PFSK-1 (cell line): ENCODE results near the gene TDG.

Experiments
- FOXP2 ChIP-seq: optimal IDR thresholded peaks from 2 replicates; pipeline ENCODE3; 2011; ENCODE audit warnings: borderline replicate concordance, control low read depth, inconsistent platforms; ENCODE audit not compliant: insufficient read depth; ENCODE audit errors: extremely low read length, extremely low read depth
- POLR2AphosphoS5 ChIP-seq: IDR thresholded peaks from 2 replicates; pipeline ENCODE4 v1.6.1; 2012; ENCODE audit warnings: low read depth, mild to moderate bottlenecking, control low read depth, low read length, moderate library complexity
- REST ChIP-seq, 2 experiments: IDR thresholded peaks; 2 replicates each; pipeline versions ENCODE4 v1.6.1 to v1.8.0; 2011 to 2012; ENCODE audit warnings: low read depth in 2 of 2, low read length in 2 of 2, control low read depth in 1 of 2, inconsistent platforms in 1 of 2, mild to moderate bottlenecking in 1 of 2, moderate library complexity in 1 of 2; ENCODE audit not compliant: insufficient read depth in 1 of 2
- SIN3A ChIP-seq: IDR thresholded peaks from 2 replicates; pipeline ENCODE4 v1.6.1; 2012; ENCODE audit warnings: mild to moderate bottlenecking, low read length, moderate library complexity, borderline replicate concordance; ENCODE audit not compliant: insufficient read depth
- TAF1 ChIP-seq: IDR thresholded peaks from 2 replicates; pipeline ENCODE4 v1.6.1; 2012; ENCODE audit warnings: low read length, control low read depth, borderline replicate concordance; ENCODE audit not compliant: insufficient read depth

Gene TDG

GRCh38 chr12:103973909-103974308 is 8.2 kb downstream of the TDG start:
- TF ChIP-seq FOXP2 (no peak), REST (IDR thresholded peaks at IDR 0.05; ENCODE audit: insufficient read depth in 1 of 2, low read depth in 2 of 2, low read length in 2 of 2) (no peak), POLR2AphosphoS5 (no peak), SIN3A (no peak), TAF1 (no peak)

- TF ChIP-seq REST (IDR thresholded peaks at IDR 0.05; ENCODE audit: insufficient read depth in 1 of 2, low read depth in 2 of 2, low read length in 2 of 2) (no peak), SIN3A (no peak), FOXP2 (no peak), POLR2AphosphoS5 (no peak), TAF1 (no peak)
Observed at GRCh38 chr12:103975368-103975767, 9.7 kb downstream of the TDG start.

GRCh38 chr12:103978384-103978982 is 12.8 kb downstream of the TDG start:
- TF ChIP-seq REST (IDR thresholded peaks at IDR 0.05; ENCODE audit: insufficient read depth in 1 of 2, low read depth in 2 of 2, low read length in 2 of 2): no peak
- TF ChIP-seq POLR2AphosphoS5: no peak

GRCh38 chr12:103986829-103987228 is 21.2 kb downstream of the TDG start:
- no peak for TF ChIP-seq SIN3A
- no peak for TF ChIP-seq FOXP2

GRCh38 chr12:103994235-103994634 is 28.6 kb downstream of the TDG start:
- TF ChIP-seq FOXP2: no peak
- no peak for TF ChIP-seq POLR2AphosphoS5
- TF ChIP-seq SIN3A: no peak
- no peak for TF ChIP-seq REST (IDR thresholded peaks at IDR 0.05; ENCODE audit: insufficient read depth in 1 of 2, low read depth in 2 of 2, low read length in 2 of 2)
- TF ChIP-seq TAF1: no peak
